CD4-positive, alpha-beta T cell (primary cell): ENCODE measurements around the gene HBB. TPM values are rescaled to one million over a fixed set of nuclear protein-coding genes. Genes with fewer than 3 reads are reported as not detected.

Source experiments
- ATAC-seq: fragments of 200-7000 bp; cut with Tn5 transposase; one replicate; pipeline ENCODE4 v1.10.0; 2022; ENCODE audit warnings: mild to moderate bottlenecking; ENCODE audit not compliant: poor library complexity
- CTCF ChIA-PET: fragments of 350-600 bp; sonication (Branson Sonifier 250); formaldehyde crosslinking; loops from one replicate; lab custom pipeline; 2021; ENCODE audit warnings: antibody characterized with exemption, inconsistent platforms; lab: Charles Lee
- POLR2A ChIA-PET: fragments of 350-600 bp; sonication (Branson Sonifier 250); formaldehyde crosslinking; loops from one replicate; lab custom pipeline; 2021; ENCODE audit warnings: antibody characterized with exemption, inconsistent platforms; lab: Charles Lee
- DNase-seq, 14 experiments: peaks; one replicate each; pipeline ENCODE4 v3.0.0-alpha.2; 2013 to 2020; ENCODE audit warnings: mixed read lengths in 2 of 14
- H3K27ac ChIP-seq, 2 donors: one replicate each; pipeline versions ENCODE4 v1.5.1 to v1.7.0; 2013; ENCODE audit warnings: low read length in 2 of 2, low read depth in 1 of 2, mild to moderate bottlenecking in 1 of 2
- H3K27me3 ChIP-seq, 2 experiments: 1 replicate in 1 of 2; 2 replicates in 1 of 2; pipeline versions ENCODE4 v1.6.1 to v1.7.0; 2013; ENCODE audit warnings: low read length in 2 of 2, control low read depth in 1 of 2, mild to moderate bottlenecking in 1 of 2, moderate library complexity in 1 of 2; ENCODE audit not compliant: insufficient read depth in 2 of 2, control insufficient read depth in 1 of 2
- H3K36me3 ChIP-seq: one replicate; pipeline ENCODE4 v1.6.1; 2013; ENCODE audit warnings: low read length, control low read depth; ENCODE audit not compliant: insufficient read depth
- H3K4me1 ChIP-seq: one replicate; pipeline ENCODE4 v1.6.1; 2013; ENCODE audit warnings: low read length, control low read depth; ENCODE audit not compliant: insufficient read depth
- H3K4me3 ChIP-seq: one replicate; pipeline ENCODE4 v1.5.1; 2013; ENCODE audit warnings: mild to moderate bottlenecking, low read length, moderate library complexity
- H3K9me3 ChIP-seq, 2 experiments: 1 replicate in 1 of 2; 2 replicates in 1 of 2; pipeline versions ENCODE4 v1.6.1 to v1.7.0; 2013; ENCODE audit warnings: low read length in 2 of 2, mild to moderate bottlenecking in 2 of 2, control low read depth in 1 of 2, moderate library complexity in 1 of 2; ENCODE audit not compliant: control insufficient read depth in 1 of 2, insufficient read depth in 1 of 2
- H3K27ac Mint-ChIP-seq: one replicate; pipeline ENCODE4 v1.8.0; 2020; ENCODE audit warnings: mixed read lengths
- H3K27me3 Mint-ChIP-seq: one replicate; pipeline ENCODE4 v1.8.0; 2021; ENCODE audit warnings: mixed read lengths
- H3K36me3 Mint-ChIP-seq: one replicate; pipeline ENCODE4 v1.8.0; 2021; ENCODE audit warnings: low read depth, mixed read lengths
- H3K4me1 Mint-ChIP-seq: one replicate; pipeline ENCODE4 v1.8.0; 2021; ENCODE audit warnings: low read depth, mixed read lengths
- H3K4me3 Mint-ChIP-seq: one replicate; pipeline ENCODE4 v1.8.0; 2020; ENCODE audit warnings: mild to moderate bottlenecking, mixed read lengths
- H3K9me3 Mint-ChIP-seq: one replicate; pipeline ENCODE4 v1.8.0; 2020; ENCODE audit warnings: mixed read lengths
- CTCF ChIP-seq: fragments of 200-600 bp; IDR thresholded peaks from one replicate; pipeline ENCODE4 v1.8.0; 2022; ENCODE audit warnings: antibody characterized with exemption, mild to moderate bottlenecking
- intact Hi-C, 2 experiments: fragments of 100-400 bp; cut with DNase I in 1 of 2; cut with micrococcal nuclease in 1 of 2; formaldehyde crosslinking; loops; one replicate each; pipeline versions ENCODE4 v1.15.1 to v1.9.0; 2023 to 2025; cut with DNase I, micrococcal nuclease
- total RNA-seq, 174 experiments: library from RNA in 2 of 174; stranded (reverse) in 2 of 174; gene quantifications; one replicate each; pipeline ENCODE4 v1.2.3 and lab custom pipeline; 2021 to 2026

Gene HBB
- total RNA-seq, 2 experiments from 2014 or later: 0.45 TPM; not detected in 1

GRCh38 chr11:5229796-5230195 is 2.9 kb upstream of the HBB start:
- Histone ChIP-seq H3K27me3 (peaks cover 0 to 11% of the 10 kb centered on the region in 2 experiments), H3K9me3 (peaks cover 0 to 11% of the 10 kb centered on the region in 2 experiments), H3K36me3 (no peaks in the 10 kb centered on the region), H3K4me1 (no peaks in the 10 kb centered on the region), H3K4me3 (no peak overlapping the region), H3K27ac (no peak overlapping the region)
- ChIA-PET CTCF (no interaction called here), POLR2A (no interaction called here)
- Mint-ChIP-seq H3K27ac (no peak overlapping the region), H3K9me3 (no peaks in the 10 kb centered on the region), H3K36me3 (no peaks in the 10 kb centered on the region), H3K4me3 (no peak overlapping the region), H3K4me1 (peaks cover 4% of the 10 kb centered on the region), H3K27me3 (no peaks in the 10 kb centered on the region)
- intact Hi-C loops: no loop called here
- DNase-seq: no peak
- no peak for ATAC-seq
- TF ChIP-seq CTCF: no peak

- ATAC-seq: no peak
- intact Hi-C loops: no loop called here
- CTCF ChIA-PET: no interaction called here
- DNase-seq: no peak
- Histone ChIP-seq H3K9me3 (peaks cover 0 to 12% of the 10 kb centered on the region in 2 experiments), H3K4me3 (no peak overlapping the region), H3K36me3 (no peaks in the 10 kb centered on the region), H3K27me3 (peaks cover 0 to 13% of the 10 kb centered on the region in 2 experiments), H3K27ac (no peak overlapping the region), H3K4me1 (no peaks in the 10 kb centered on the region)
- no peak overlapping the region for H3K27ac Mint-ChIP-seq
- no peaks in the 10 kb centered on the region for H3K9me3 Mint-ChIP-seq
- no peaks in the 10 kb centered on the region for H3K27me3 Mint-ChIP-seq
- peaks cover 1% of the 10 kb centered on the region for H3K4me1 Mint-ChIP-seq
- no peak overlapping the region for H3K4me3 Mint-ChIP-seq
- TF ChIP-seq CTCF: no peak
- POLR2A ChIA-PET: no interaction called here
- no peaks in the 10 kb centered on the region for H3K36me3 Mint-ChIP-seq
Measured at GRCh38 chr11:5229356-5229755, 2.5 kb upstream of the HBB start.

GRCh38 chr11:5228124-5228523 is 1.3 kb upstream of the HBB start:
- TF ChIP-seq CTCF: no peak
- no peaks in the 10 kb centered on the region for H3K36me3 Mint-ChIP-seq
- DNase-seq (no peak), ATAC-seq (no peak)
- no peak overlapping the region for H3K4me3 ChIP-seq
- H3K4me1 ChIP-seq: no peaks in the 10 kb centered on the region
- no peaks in the 10 kb centered on the region for H3K36me3 ChIP-seq
- POLR2A ChIA-PET: no interaction called here
- H3K4me1 Mint-ChIP-seq: no peaks in the 10 kb centered on the region
- H3K27ac ChIP-seq: no peak overlapping the region
- CTCF ChIA-PET: no interaction called here
- peaks cover 0 to 12% of the 10 kb centered on the region in 2 experiments for H3K9me3 ChIP-seq
- no peaks in the 10 kb centered on the region for H3K9me3 Mint-ChIP-seq
- peaks cover 6% of the 10 kb centered on the region for H3K27me3 Mint-ChIP-seq
- no peak overlapping the region for H3K27ac Mint-ChIP-seq
- no peak overlapping the region for H3K4me3 Mint-ChIP-seq
- intact Hi-C loops: no loop called here
- H3K27me3 ChIP-seq: peaks cover 0 to 13% of the 10 kb centered on the region in 2 experiments
